ENCODE data around the gene BPI.

The BPI gene

GRCh38 chr20:38317422-38317821, 13.5 kb downstream of the BPI start:
- H3K4me1 ChIP-seq, result no peaks in the 10 kb centered on the region
- no peak overlapping the region for H3K9ac ChIP-seq
- no peaks in the 10 kb centered on the region for H3K36me3 ChIP-seq (ENCODE audit: control insufficient read depth, insufficient read depth, low read length)
- TF ChIP-seq CTCF (IDR thresholded peaks at IDR 0.05), result no peak
- no peaks in the 10 kb centered on the region for H3K79me2 ChIP-seq
- H3K4me3 ChIP-seq (ENCODE audit: low read depth, low read length), result no peak overlapping the region
- H3K9me3 ChIP-seq (ENCODE audit: control insufficient read depth, low read length), result no peaks in the 10 kb centered on the region
- no peak overlapping the region for H2AFZ ChIP-seq
- H3K27ac ChIP-seq, result no peak overlapping the region
- no peak overlapping the region for H3K4me2 ChIP-seq (ENCODE audit: low read length)
- H3K27me3 ChIP-seq (ENCODE audit: control insufficient read depth, insufficient read depth, low read length), result no peaks in the 10 kb centered on the region

- Histone ChIP-seq H3K9me3 (ENCODE audit: control insufficient read depth, low read length) (no peaks in the 10 kb centered on the region), H3K27me3 (ENCODE audit: control insufficient read depth, insufficient read depth, low read length) (no peaks in the 10 kb centered on the region), H3K79me2 (no peaks in the 10 kb centered on the region), H3K4me2 (ENCODE audit: low read length) (no peak overlapping the region), H3K36me3 (ENCODE audit: control insufficient read depth, insufficient read depth, low read length) (no peaks in the 10 kb centered on the region), H2AFZ (no peak overlapping the region), H3K4me1 (no peaks in the 10 kb centered on the region), H3K9ac (no peak overlapping the region), H3K4me3 (ENCODE audit: low read depth, low read length) (no peak overlapping the region), H3K27ac (no peak overlapping the region)
- no peak for TF ChIP-seq CTCF (IDR thresholded peaks at IDR 0.05)
Measured at GRCh38 chr20:38320221-38320620, 16.3 kb downstream of the BPI start.

GRCh38 chr20:38321959-38322598, 18.1 kb downstream of the BPI start:
- Histone ChIP-seq H3K36me3 (ENCODE audit: control insufficient read depth, insufficient read depth, low read length) (no peaks in the 10 kb centered on the region), H3K9me3 (ENCODE audit: control insufficient read depth, low read length) (no peaks in the 10 kb centered on the region), H3K4me3 (ENCODE audit: low read depth, low read length) (no peak overlapping the region), H3K27me3 (ENCODE audit: control insufficient read depth, insufficient read depth, low read length) (no peaks in the 10 kb centered on the region), H3K4me2 (ENCODE audit: low read length) (no peak overlapping the region), H2AFZ (no peak overlapping the region), H3K27ac (no peak overlapping the region), H3K79me2 (no peaks in the 10 kb centered on the region), H3K4me1 (no peaks in the 10 kb centered on the region), H3K9ac (no peak overlapping the region)
- peak; percentile 37 for TF ChIP-seq CTCF (IDR thresholded peaks at IDR 0.05)

GRCh38 chr20:38324159-38324558, 20.2 kb downstream of the BPI start:
- Histone ChIP-seq H3K9ac (no peak overlapping the region), H3K4me2 (ENCODE audit: low read length) (no peak overlapping the region), H3K27ac (no peak overlapping the region), H3K9me3 (ENCODE audit: control insufficient read depth, low read length) (no peaks in the 10 kb centered on the region), H2AFZ (no peak overlapping the region), H3K36me3 (ENCODE audit: control insufficient read depth, insufficient read depth, low read length) (no peaks in the 10 kb centered on the region), H3K4me3 (ENCODE audit: low read depth, low read length) (no peak overlapping the region), H3K4me1 (no peaks in the 10 kb centered on the region), H3K27me3 (ENCODE audit: control insufficient read depth, insufficient read depth, low read length) (no peaks in the 10 kb centered on the region), H3K79me2 (no peaks in the 10 kb centered on the region)
- TF ChIP-seq CTCF (IDR thresholded peaks at IDR 0.05), result no peak

DNA sequence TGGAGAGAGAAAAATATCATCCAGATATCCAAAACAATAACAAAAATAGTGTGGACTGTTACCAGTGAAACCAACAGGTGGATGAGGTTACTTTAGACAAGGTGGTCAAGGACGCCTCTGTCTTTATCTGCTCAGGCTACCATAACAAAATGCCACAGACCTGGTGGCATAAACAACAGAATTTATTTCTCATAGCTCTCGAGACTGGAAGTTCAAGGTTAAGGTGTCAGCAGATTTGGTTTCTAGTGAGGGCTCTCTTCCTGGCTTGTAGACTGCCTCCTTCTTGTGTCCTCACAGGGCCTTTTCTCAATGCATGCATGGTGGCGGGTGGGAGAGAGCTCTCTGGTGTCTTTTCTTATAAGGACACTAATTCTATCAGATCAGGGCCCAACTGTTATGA, 21.2 kb downstream of the BPI start:
- no peaks in the 10 kb centered on the region for H3K36me3 ChIP-seq (ENCODE audit: control insufficient read depth, insufficient read depth, low read length)
- H3K9ac ChIP-seq, result no peak overlapping the region
- H3K4me3 ChIP-seq (ENCODE audit: low read depth, low read length), result no peak overlapping the region
- no peaks in the 10 kb centered on the region for H3K27me3 ChIP-seq (ENCODE audit: control insufficient read depth, insufficient read depth, low read length)
- H3K4me1 ChIP-seq, result no peaks in the 10 kb centered on the region
- TF ChIP-seq CTCF (IDR thresholded peaks at IDR 0.05), result no peak
- H3K27ac ChIP-seq, result no peak overlapping the region
- no peaks in the 10 kb centered on the region for H3K79me2 ChIP-seq
- no peak overlapping the region for H3K4me2 ChIP-seq (ENCODE audit: low read length)
- no peaks in the 10 kb centered on the region for H3K9me3 ChIP-seq (ENCODE audit: control insufficient read depth, low read length)
- no peak overlapping the region for H2AFZ ChIP-seq
